WTC11 (cell line): ENCODE data around the gene SLTM. TPM values are rescaled to one million over a fixed set of nuclear protein-coding genes. Genes with fewer than 3 reads are reported as not detected.

Source experiments
- ATAC-seq: fragments of 200-7000 bp; cut with Tn5 transposase; 2 replicates; pipeline ENCODE4 v1.10.0; 2021; ENCODE audit warnings: mild to moderate bottlenecking, moderate library complexity
- CTCF ChIA-PET: fragments of 300-600 bp; sonication (Branson Sonifier 250); formaldehyde crosslinking; loops from one replicate; lab custom pipeline; 2021; ENCODE audit warnings: antibody characterized with exemption; lab: Charles Lee
- POLR2A ChIA-PET: fragments of 350-600 bp; sonication (Branson Sonifier 250); formaldehyde crosslinking; loops from one replicate; lab custom pipeline; 2021; ENCODE audit warnings: antibody characterized with exemption; lab: Charles Lee
- DNase-seq: peaks from one replicate; pipeline ENCODE4 v3.0.0; 2021; ENCODE audit warnings: low spot score
- H3K27ac Mint-ChIP-seq: 2 replicates; pipeline ENCODE4 v1.8.0; 2021; ENCODE audit warnings: mixed read lengths
- H3K27me3 Mint-ChIP-seq: 2 replicates; pipeline ENCODE4 v1.8.0; 2021; ENCODE audit warnings: low read depth, mild to moderate bottlenecking, moderate library complexity, mixed read lengths
- H3K36me3 Mint-ChIP-seq: 2 replicates; pipeline ENCODE4 v1.8.0; 2021; ENCODE audit warnings: mixed read lengths
- H3K4me1 Mint-ChIP-seq: 2 replicates; pipeline ENCODE4 v1.8.0; 2022; ENCODE audit warnings: mixed read lengths
- H3K4me3 Mint-ChIP-seq: 2 replicates; pipeline ENCODE4 v1.8.0; 2021; ENCODE audit warnings: mild to moderate bottlenecking, moderate library complexity, mixed read lengths
- H3K9me3 Mint-ChIP-seq: 2 replicates; pipeline ENCODE4 v1.8.0; 2021; ENCODE audit warnings: mixed read lengths
- CREB1 ChIP-seq: sonication (generic); formaldehyde crosslinking; IDR thresholded peaks from 2 replicates; pipeline ENCODE4 v1.8.0; 2023; ENCODE audit warnings: mild to moderate bottlenecking, missing genetic modification reagents
- CREM ChIP-seq: sonication (generic); formaldehyde crosslinking; IDR thresholded peaks from 2 replicates; pipeline ENCODE4 v1.8.1; 2022; ENCODE audit warnings: mild to moderate bottlenecking, missing genetic modification reagents, moderate library complexity
- E2F1 ChIP-seq: sonication (generic); formaldehyde crosslinking; IDR thresholded peaks from 2 replicates; pipeline ENCODE4 v1.8.0; 2022; ENCODE audit warnings: mild to moderate bottlenecking, missing genetic modification reagents
- EMX1 ChIP-seq: fragments of 250-450 bp; sonication (Bioruptor Pico); IDR thresholded peaks from 2 replicates; pipeline ENCODE4 v1.8.0; 2021; ENCODE audit warnings: mild to moderate bottlenecking
- FOXJ3 ChIP-seq: sonication (generic); formaldehyde crosslinking; IDR thresholded peaks from 2 replicates; pipeline ENCODE4 v1.9.0; 2021; ENCODE audit warnings: missing genetic modification reagents, mild to moderate bottlenecking, borderline replicate concordance
- FOXP1 ChIP-seq: sonication (generic); formaldehyde crosslinking; IDR thresholded peaks from 2 replicates; pipeline ENCODE4 v1.8.0; 2022; ENCODE audit warnings: missing genetic modification reagents, mild to moderate bottlenecking, moderate library complexity, borderline replicate concordance
- GABPB1 ChIP-seq: sonication (generic); formaldehyde crosslinking; IDR thresholded peaks from 2 replicates; pipeline ENCODE4 v1.8.1; 2023; ENCODE audit warnings: mild to moderate bottlenecking, missing genetic modification reagents
- HMGA2 ChIP-seq: fragments of 250-450 bp; sonication (Bioruptor Pico); IDR thresholded peaks from 2 replicates; pipeline ENCODE4 v1.4.0; 2021; ENCODE audit warnings: mild to moderate bottlenecking, moderate library complexity
- HMGXB4 ChIP-seq: sonication (generic); formaldehyde crosslinking; IDR thresholded peaks from 2 replicates; pipeline ENCODE4 v1.8.1; 2023; ENCODE audit warnings: mild to moderate bottlenecking, moderate library complexity, missing genetic modification reagents
- JUN ChIP-seq: sonication (generic); formaldehyde crosslinking; IDR thresholded peaks from 2 replicates; pipeline ENCODE4 v1.8.0; 2023; ENCODE audit warnings: mild to moderate bottlenecking, missing genetic modification reagents
- KAT7 ChIP-seq: sonication (generic); formaldehyde crosslinking; IDR thresholded peaks from 2 replicates; pipeline ENCODE4 v1.8.1; 2023; ENCODE audit warnings: missing genetic modification reagents, mild to moderate bottlenecking, borderline replicate concordance
- MAX ChIP-seq: sonication (generic); formaldehyde crosslinking; IDR thresholded peaks from 2 replicates; pipeline ENCODE4 v1.8.0; 2022; ENCODE audit warnings: mild to moderate bottlenecking, missing genetic modification reagents
- MXD4 ChIP-seq: fragments of 250-450 bp; sonication (Bioruptor Pico); IDR thresholded peaks from 2 replicates; pipeline ENCODE4 v1.8.0; 2021; ENCODE audit warnings: mild to moderate bottlenecking, moderate library complexity, borderline replicate concordance
- MYBL2 ChIP-seq: sonication (generic); formaldehyde crosslinking; IDR thresholded peaks from 2 replicates; pipeline ENCODE4 v1.8.1; 2023; ENCODE audit warnings: mild to moderate bottlenecking, moderate library complexity, missing genetic modification reagents
- NR1H2 ChIP-seq: sonication (generic); formaldehyde crosslinking; IDR thresholded peaks from 2 replicates; pipeline ENCODE4 v1.9.0; 2021; ENCODE audit warnings: mild to moderate bottlenecking, moderate library complexity, missing genetic modification reagents
- NR3C1 ChIP-seq: sonication (generic); formaldehyde crosslinking; conservative IDR thresholded peaks from 2 replicates; pipeline ENCODE4 v1.8.1; 2023; ENCODE audit warnings: low read depth, mild to moderate bottlenecking, missing genetic modification reagents
- PRRX2 ChIP-seq: fragments of 250-450 bp; sonication (Bioruptor Pico); IDR thresholded peaks from 2 replicates; pipeline ENCODE4 v1.8.0; 2021; ENCODE audit warnings: mild to moderate bottlenecking
- SMAD3 ChIP-seq: sonication (generic); formaldehyde crosslinking; IDR thresholded peaks from 2 replicates; pipeline ENCODE4 v1.8.0; 2022; ENCODE audit warnings: missing genetic modification reagents, mild to moderate bottlenecking, borderline replicate concordance
- TEAD4 ChIP-seq: sonication (generic); formaldehyde crosslinking; IDR thresholded peaks from 2 replicates; pipeline ENCODE4 v1.8.0; 2022; ENCODE audit warnings: mild to moderate bottlenecking, missing genetic modification reagents
- ZBTB21 ChIP-seq: sonication (generic); formaldehyde crosslinking; IDR thresholded peaks from 2 replicates; pipeline ENCODE4 v1.8.1; 2023; ENCODE audit warnings: mild to moderate bottlenecking, missing genetic modification reagents, borderline replicate concordance
- ZBTB43 ChIP-seq: sonication (generic); formaldehyde crosslinking; IDR thresholded peaks from 2 replicates; pipeline ENCODE4 v1.8.1; 2023; ENCODE audit warnings: mild to moderate bottlenecking, missing genetic modification reagents
- ZNF138 ChIP-seq: sonication (generic); formaldehyde crosslinking; conservative IDR thresholded peaks from 2 replicates; pipeline ENCODE4 v1.8.1; 2022; ENCODE audit warnings: mild to moderate bottlenecking, moderate library complexity, missing genetic modification reagents
- ZNF416 ChIP-seq: fragments of 250-450 bp; sonication (Bioruptor Pico); IDR thresholded peaks from 2 replicates; pipeline ENCODE4 v1.9.0; 2021; ENCODE audit warnings: mild to moderate bottlenecking, inconsistent platforms
- ZNF671 ChIP-seq: fragments of 250-450 bp; sonication (Bioruptor Pico); IDR thresholded peaks from 2 replicates; pipeline ENCODE4 v1.8.0; 2021; ENCODE audit warnings: mild to moderate bottlenecking
- total RNA-seq: library from RNA; stranded (reverse); gene quantifications from 3 replicates; pipeline ENCODE4 v1.2.3, GENCODE V29; 2021
- TF ChIP-seq, protein P1 (sequence below): sonication (generic); formaldehyde crosslinking; IDR thresholded peaks from 2 replicates; pipeline ENCODE4 v1.8.1; 2023; ENCODE audit warnings: mild to moderate bottlenecking, missing genetic modification reagents, moderate library complexity
- TF ChIP-seq, protein P2 (sequence below): sonication (generic); formaldehyde crosslinking; IDR thresholded peaks from 2 replicates; pipeline ENCODE4 v1.8.1; 2023; ENCODE audit warnings: mild to moderate bottlenecking, missing genetic modification reagents
- TF ChIP-seq, protein P3 (sequence below): sonication (generic); formaldehyde crosslinking; IDR thresholded peaks from 2 replicates; pipeline ENCODE4 v1.8.0; 2022; ENCODE audit warnings: mild to moderate bottlenecking, missing genetic modification reagents

SLTM gene
- total RNA-seq, 1 experiment from 2014 or later: 126 TPM

- peak; percentile 63 for TF ChIP-seq MAX (CRISPR knock-in tag)
- no peak for TF ChIP-seq E2F1
- peak; percentile 91 for TF ChIP-seq FOXP1
- TF ChIP-seq KAT7 (CRISPR knock-in tag): no peak; the same call in 1 of the 2 replicates
- TF ChIP-seq CREB1 (CRISPR knock-in tag): no peak
- 0 out of 2 replicates have a peak, but pooled peaks have one; percentile 62 for TF ChIP-seq TEAD4
- TF ChIP-seq ZBTB43: peak; percentile 59; the same call in 1 of the 2 replicates
- TF ChIP-seq ZBTB21: peak; percentile 52; the same call in 1 of the 2 replicates
- TF ChIP-seq MXD4: no peak
- TF ChIP-seq, protein P1, sequence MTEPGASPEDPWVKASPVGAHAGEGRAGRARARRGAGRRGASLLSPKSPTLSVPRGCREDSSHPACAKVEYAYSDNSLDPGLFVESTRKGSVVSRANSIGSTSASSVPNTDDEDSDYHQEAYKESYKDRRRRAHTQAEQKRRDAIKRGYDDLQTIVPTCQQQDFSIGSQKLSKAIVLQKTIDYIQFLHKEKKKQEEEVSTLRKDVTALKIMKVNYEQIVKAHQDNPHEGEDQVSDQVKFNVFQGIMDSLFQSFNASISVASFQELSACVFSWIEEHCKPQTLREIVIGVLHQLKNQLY: no peak
- TF ChIP-seq EMX1 (CRISPR knock-in tag): no peak
- peak; percentile 80; the same call in 1 of the 2 replicates for TF ChIP-seq NR3C1
- TF ChIP-seq, protein P2, sequence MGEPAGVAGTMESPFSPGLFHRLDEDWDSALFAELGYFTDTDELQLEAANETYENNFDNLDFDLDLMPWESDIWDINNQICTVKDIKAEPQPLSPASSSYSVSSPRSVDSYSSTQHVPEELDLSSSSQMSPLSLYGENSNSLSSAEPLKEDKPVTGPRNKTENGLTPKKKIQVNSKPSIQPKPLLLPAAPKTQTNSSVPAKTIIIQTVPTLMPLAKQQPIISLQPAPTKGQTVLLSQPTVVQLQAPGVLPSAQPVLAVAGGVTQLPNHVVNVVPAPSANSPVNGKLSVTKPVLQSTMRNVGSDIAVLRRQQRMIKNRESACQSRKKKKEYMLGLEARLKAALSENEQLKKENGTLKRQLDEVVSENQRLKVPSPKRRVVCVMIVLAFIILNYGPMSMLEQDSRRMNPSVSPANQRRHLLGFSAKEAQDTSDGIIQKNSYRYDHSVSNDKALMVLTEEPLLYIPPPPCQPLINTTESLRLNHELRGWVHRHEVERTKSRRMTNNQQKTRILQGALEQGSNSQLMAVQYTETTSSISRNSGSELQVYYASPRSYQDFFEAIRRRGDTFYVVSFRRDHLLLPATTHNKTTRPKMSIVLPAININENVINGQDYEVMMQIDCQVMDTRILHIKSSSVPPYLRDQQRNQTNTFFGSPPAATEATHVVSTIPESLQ (CRISPR knock-in tag): no peak
- TF ChIP-seq NR1H2 (CRISPR knock-in tag): no peak
- 0 out of 2 replicates have a peak, but pooled peaks have one; percentile 42 for TF ChIP-seq JUN (CRISPR knock-in tag)
These were observed at the start of gene SLTM (continued) for GRCh38 chr15:58933281-58934113.

- Mint-ChIP-seq H3K9me3 (no peaks in the 10 kb centered on the region), H3K27ac (no peak overlapping the region), H3K36me3 (no peaks in the 10 kb centered on the region), H3K4me1 (peaks cover 18% of the 10 kb centered on the region), H3K27me3 (no peaks in the 10 kb centered on the region; the same call in 1 of the 2 replicates), H3K4me3 (no peak overlapping the region)
- ATAC-seq (no peak), DNase-seq (no peak)
- CTCF ChIA-PET: no interaction called here
- POLR2A ChIA-PET: no interaction called here
- TF ChIP-seq PRRX2 (CRISPR knock-in tag) (no peak), MXD4 (no peak), SMAD3 (no peak), HMGXB4 (CRISPR knock-in tag) (no peak), CREM (CRISPR knock-in tag) (no peak), ZNF671 (no peak), FOXJ3 (CRISPR knock-in tag) (no peak), HMGA2 (no peak), ZNF416 (CRISPR knock-in tag) (no peak), MYBL2 (CRISPR knock-in tag) (no peak), GABPB1 (no peak), ZNF138 (CRISPR knock-in tag) (no peak)
- TF ChIP-seq, protein P3, sequence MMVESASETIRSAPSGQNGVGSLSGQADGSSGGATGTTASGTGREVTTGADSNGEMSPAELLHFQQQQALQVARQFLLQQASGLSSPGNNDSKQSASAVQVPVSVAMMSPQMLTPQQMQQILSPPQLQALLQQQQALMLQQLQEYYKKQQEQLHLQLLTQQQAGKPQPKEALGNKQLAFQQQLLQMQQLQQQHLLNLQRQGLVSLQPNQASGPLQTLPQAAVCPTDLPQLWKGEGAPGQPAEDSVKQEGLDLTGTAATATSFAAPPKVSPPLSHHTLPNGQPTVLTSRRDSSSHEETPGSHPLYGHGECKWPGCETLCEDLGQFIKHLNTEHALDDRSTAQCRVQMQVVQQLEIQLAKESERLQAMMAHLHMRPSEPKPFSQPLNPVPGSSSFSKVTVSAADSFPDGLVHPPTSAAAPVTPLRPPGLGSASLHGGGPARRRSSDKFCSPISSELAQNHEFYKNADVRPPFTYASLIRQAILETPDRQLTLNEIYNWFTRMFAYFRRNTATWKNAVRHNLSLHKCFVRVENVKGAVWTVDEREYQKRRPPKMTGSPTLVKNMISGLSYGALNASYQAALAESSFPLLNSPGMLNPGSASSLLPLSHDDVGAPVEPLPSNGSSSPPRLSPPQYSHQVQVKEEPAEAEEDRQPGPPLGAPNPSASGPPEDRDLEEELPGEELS (CRISPR knock-in tag): no peak
- TF ChIP-seq, protein P2 (CRISPR knock-in tag): no peak
These were observed 49.8 kb upstream of the SLTM start for GRCh38 chr15:58983261-58983660.
